ENCODE data around the gene MPEG1. TPM values are rescaled to one million over a fixed set of nuclear protein-coding genes. Genes with fewer than 3 reads are reported as not detected.

MPEG1 gene
- polyA plus RNA-seq, 1 experiment: not detected

- POLR2A ChIA-PET: no interaction called here
- peaks cover 4% of the 10 kb centered on the region for H3K27me3 ChIP-seq (ENCODE audit: control insufficient read depth, insufficient read depth, low read length)
- H3K27ac ChIP-seq (ENCODE audit: low read depth, low read length): no peak overlapping the region
- CTCF ChIA-PET: interaction anchor here (0.6 to 8.3 kb wide), 8 partner anchors 11 to 65 kb away, joined by 3 to 149 read pairs (median 8); partner anchors contain the start of genes DTX4 and MPEG1
- no peaks in the 10 kb centered on the region for H3K9me3 ChIP-seq (ENCODE audit: control insufficient read depth, insufficient read depth, low read length)
- no peak overlapping the region for H3K4me3 ChIP-seq (ENCODE audit: low read depth, low read length)
- TF ChIP-seq, protein P1, sequence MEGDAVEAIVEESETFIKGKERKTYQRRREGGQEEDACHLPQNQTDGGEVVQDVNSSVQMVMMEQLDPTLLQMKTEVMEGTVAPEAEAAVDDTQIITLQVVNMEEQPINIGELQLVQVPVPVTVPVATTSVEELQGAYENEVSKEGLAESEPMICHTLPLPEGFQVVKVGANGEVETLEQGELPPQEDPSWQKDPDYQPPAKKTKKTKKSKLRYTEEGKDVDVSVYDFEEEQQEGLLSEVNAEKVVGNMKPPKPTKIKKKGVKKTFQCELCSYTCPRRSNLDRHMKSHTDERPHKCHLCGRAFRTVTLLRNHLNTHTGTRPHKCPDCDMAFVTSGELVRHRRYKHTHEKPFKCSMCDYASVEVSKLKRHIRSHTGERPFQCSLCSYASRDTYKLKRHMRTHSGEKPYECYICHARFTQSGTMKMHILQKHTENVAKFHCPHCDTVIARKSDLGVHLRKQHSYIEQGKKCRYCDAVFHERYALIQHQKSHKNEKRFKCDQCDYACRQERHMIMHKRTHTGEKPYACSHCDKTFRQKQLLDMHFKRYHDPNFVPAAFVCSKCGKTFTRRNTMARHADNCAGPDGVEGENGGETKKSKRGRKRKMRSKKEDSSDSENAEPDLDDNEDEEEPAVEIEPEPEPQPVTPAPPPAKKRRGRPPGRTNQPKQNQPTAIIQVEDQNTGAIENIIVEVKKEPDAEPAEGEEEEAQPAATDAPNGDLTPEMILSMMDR (IDR thresholded peaks at IDR 0.05; ENCODE audit: low read depth, low read length): no peak
- DNase-seq (ENCODE audit: low read depth, low spot score): no peak
Observed at GRCh38 chr11:59219836-59220235, 7.1 kb upstream of the MPEG1 start.

DNA sequence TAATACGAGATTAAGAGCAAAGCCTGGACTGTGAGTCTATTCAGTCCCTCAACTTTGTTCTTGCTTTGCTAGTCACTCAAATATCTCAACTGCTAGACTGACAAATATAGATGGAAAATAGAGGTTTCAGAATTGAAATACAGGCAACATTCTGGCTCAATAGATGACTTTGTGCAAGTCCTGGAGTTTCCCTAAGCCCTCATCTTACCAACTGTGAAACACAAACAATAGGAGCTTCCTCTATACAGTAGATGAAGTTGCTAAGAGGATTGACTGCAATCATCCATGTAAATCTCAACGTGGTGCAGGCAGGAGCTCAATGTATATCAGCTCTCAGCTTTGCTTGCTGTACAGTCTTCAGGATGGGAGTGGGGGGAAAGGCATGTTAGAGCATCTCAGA, 6.2 kb upstream of the MPEG1 start:
- H3K27me3 ChIP-seq (ENCODE audit: control insufficient read depth, insufficient read depth, low read length): peaks cover 7% of the 10 kb centered on the region
- no peak for DNase-seq (ENCODE audit: low read depth, low spot score)
- no peak overlapping the region for H3K4me3 ChIP-seq (ENCODE audit: low read depth, low read length)
- CTCF ChIA-PET: interaction anchor here (0.6 to 8.3 kb wide), 6 partner anchors 10 to 122 kb away, joined by 3 to 149 read pairs (median 20); partner anchors contain the start of genes DTX4 and MPEG1
- TF ChIP-seq, protein P1 (IDR thresholded peaks at IDR 0.05; ENCODE audit: low read depth, low read length): no peak
- POLR2A ChIA-PET: no interaction called here
- no peak overlapping the region for H3K27ac ChIP-seq (ENCODE audit: low read depth, low read length)
- H3K9me3 ChIP-seq (ENCODE audit: control insufficient read depth, insufficient read depth, low read length): no peaks in the 10 kb centered on the region

GRCh38 chr11:59218319-59218718, 5.6 kb upstream of the MPEG1 start:
- TF ChIP-seq, protein P1 (IDR thresholded peaks at IDR 0.05; ENCODE audit: low read depth, low read length): no peak
- Histone ChIP-seq H3K27ac (ENCODE audit: low read depth, low read length) (no peak overlapping the region), H3K9me3 (ENCODE audit: control insufficient read depth, insufficient read depth, low read length) (no peaks in the 10 kb centered on the region), H3K4me3 (ENCODE audit: low read depth, low read length) (no peak overlapping the region), H3K27me3 (ENCODE audit: control insufficient read depth, insufficient read depth, low read length) (peaks cover 8% of the 10 kb centered on the region)
- CTCF ChIA-PET: interaction anchor here (0.7 to 8.3 kb wide), 5 partner anchors 9 to 319 kb away, joined by 3 to 149 read pairs (median 34); partner anchors contain the start of genes DTX4 and MPEG1
- POLR2A ChIA-PET: no interaction called here
- no peak for DNase-seq (ENCODE audit: low read depth, low spot score)

- Histone ChIP-seq H3K27me3 (ENCODE audit: control insufficient read depth, insufficient read depth, low read length) (peaks cover 22% of the 10 kb centered on the region), H3K27ac (ENCODE audit: low read depth, low read length) (no peak overlapping the region), H3K9me3 (ENCODE audit: control insufficient read depth, insufficient read depth, low read length) (no peaks in the 10 kb centered on the region), H3K4me3 (ENCODE audit: low read depth, low read length) (no peak overlapping the region)
- POLR2A ChIA-PET: no interaction called here
- DNase-seq (ENCODE audit: low read depth, low spot score): no peak
- TF ChIP-seq, protein P1 (IDR thresholded peaks at IDR 0.05; ENCODE audit: low read depth, low read length): no peak
- CTCF ChIA-PET: interaction anchor here (7.5 to 8.3 kb wide), 2 partner anchors 8 to 46 kb away, joined by 108 to 149 read pairs; partner anchors contain the start of genes DTX4 and MPEG1
Observed at GRCh38 chr11:59216641-59217564, 4.2 kb upstream of the MPEG1 start.
